Measurements from ENCODE around the gene ACVRL1. TPM values are rescaled to one million over a fixed set of nuclear protein-coding genes. Genes with fewer than 3 reads are reported as not detected.

ACVRL1 gene
- total and polyA plus RNA-seq, 4 donors: 3.1 to 7.9 (median 6.1) TPM

- peaks cover 0 to 3% (median 2%) of the 10 kb centered on the region in 4 donors for H3K4me1 ChIP-seq (ENCODE audit: control insufficient read depth in 4 of 4, insufficient read depth in 4 of 4, low read length in 3 of 4)
- TF ChIP-seq HNF4A (conservative IDR thresholded peaks at IDR 0.05): no peak
- TF ChIP-seq MAX (IDR thresholded peaks at IDR 0.05): no peak
- no peak for TF ChIP-seq FOXA1 (IDR thresholded peaks at IDR 0.05)
- no peak for TF ChIP-seq CTCF (IDR thresholded peaks at IDR 0.05; ENCODE audit: low read depth, low read length, missing input control)
- no peak for TF ChIP-seq GABPA (IDR thresholded peaks at IDR 0.05 in 1 of 2, conservative IDR thresholded peaks at IDR 0.05 in 1 of 2)
- TF ChIP-seq SP1 (IDR thresholded peaks at IDR 0.05): no peak
- no peak for TF ChIP-seq ATF3 (IDR thresholded peaks at IDR 0.05)
- no peak for TF ChIP-seq FOXA2 (IDR thresholded peaks at IDR 0.05)
- TF ChIP-seq YY1 (IDR thresholded peaks at IDR 0.05): no peak
- no peak for TF ChIP-seq RAD21 (IDR thresholded peaks at IDR 0.05)
- TF ChIP-seq NR2F2 (IDR thresholded peaks at IDR 0.05): no peak
- TF ChIP-seq RXRA (IDR thresholded peaks at IDR 0.05): no peak
- TF ChIP-seq ZBTB33 (IDR thresholded peaks at IDR 0.05): no peak
- TF ChIP-seq HNF4G (IDR thresholded peaks at IDR 0.05): no peak
- H3K36me3 ChIP-seq (ENCODE audit: control insufficient read depth in 4 of 4, insufficient read depth in 3 of 4, low read depth in 1 of 4, low read length in 3 of 4): no peaks in the 10 kb centered on the region
- H3K27ac ChIP-seq (ENCODE audit: low read depth in 1 of 2, low read length in 2 of 2): no peak overlapping the region
- H3K9ac ChIP-seq (ENCODE audit: low read depth in 1 of 2, low read length in 2 of 2): no peak overlapping the region
- no peaks in the 10 kb centered on the region for H3K27me3 ChIP-seq (ENCODE audit: control insufficient read depth in 4 of 4, insufficient read depth in 4 of 4, low read length in 3 of 4)
- 91% methylated on average over 2 of the region's 2 CpGs for WGBS
- H3K4me3 ChIP-seq (ENCODE audit: low read depth in 1 of 3, low read length in 3 of 3): no peak overlapping the region
- DNase-seq (ENCODE audit: low spot score): no peak
- no peaks in the 10 kb centered on the region for H3K9me3 ChIP-seq (ENCODE audit: control insufficient read depth in 4 of 4, low read length in 3 of 4)
Measured at GRCh38 chr12:51937926-51938325, 30.6 kb downstream of the ACVRL1 start.

GRCh38 chr12:51938726-51939125 lies 31.4 kb downstream of the ACVRL1 start:
- 96% methylated on average over 6 of the region's 6 CpGs for WGBS
- no peak for TF ChIP-seq RAD21 (IDR thresholded peaks at IDR 0.05)
- no peak for TF ChIP-seq NR2F2 (IDR thresholded peaks at IDR 0.05)
- TF ChIP-seq TAF1 (conservative IDR thresholded peaks at IDR 0.05): no peak
- no peak for TF ChIP-seq MAX (IDR thresholded peaks at IDR 0.05)
- TF ChIP-seq CTCF (IDR thresholded peaks at IDR 0.05; ENCODE audit: low read depth, low read length, missing input control): no peak
- no peak for TF ChIP-seq ZBTB33 (IDR thresholded peaks at IDR 0.05)
- TF ChIP-seq RXRA (IDR thresholded peaks at IDR 0.05): no peak
- TF ChIP-seq REST (IDR thresholded peaks at IDR 0.05): no peak
- TF ChIP-seq ATF3 (IDR thresholded peaks at IDR 0.05): no peak
- no peak for TF ChIP-seq GABPA (IDR thresholded peaks at IDR 0.05 in 1 of 2, conservative IDR thresholded peaks at IDR 0.05 in 1 of 2)
- no peak for TF ChIP-seq FOXA1 (IDR thresholded peaks at IDR 0.05)
- TF ChIP-seq HNF4G (IDR thresholded peaks at IDR 0.05): no peak
- TF ChIP-seq EGR1 (IDR thresholded peaks at IDR 0.05; ENCODE audit: low read depth in 2 of 2): no peak
- TF ChIP-seq YY1 (IDR thresholded peaks at IDR 0.05): no peak
- TF ChIP-seq FOXA2 (IDR thresholded peaks at IDR 0.05): no peak
- no peak for TF ChIP-seq SP1 (IDR thresholded peaks at IDR 0.05)
- no peak for TF ChIP-seq HNF4A (conservative IDR thresholded peaks at IDR 0.05)
- no peak for TF ChIP-seq JUND (IDR thresholded peaks at IDR 0.05)
- H3K36me3 ChIP-seq (ENCODE audit: control insufficient read depth in 4 of 4, insufficient read depth in 3 of 4, low read depth in 1 of 4, low read length in 3 of 4): no peaks in the 10 kb centered on the region
- H3K27ac ChIP-seq (ENCODE audit: low read depth in 1 of 2, low read length in 2 of 2): no peak overlapping the region
- no peak for DNase-seq (ENCODE audit: low spot score)
- no peaks in the 10 kb centered on the region for H3K27me3 ChIP-seq (ENCODE audit: control insufficient read depth in 4 of 4, insufficient read depth in 4 of 4, low read length in 3 of 4)
- no peak overlapping the region for H3K4me3 ChIP-seq (ENCODE audit: low read depth in 1 of 3, low read length in 3 of 3)
- H3K9ac ChIP-seq (ENCODE audit: low read depth in 1 of 2, low read length in 2 of 2): no peak overlapping the region
- H3K4me1 ChIP-seq (ENCODE audit: control insufficient read depth in 4 of 4, insufficient read depth in 4 of 4, low read length in 3 of 4): no peaks in the 10 kb centered on the region
- no peaks in the 10 kb centered on the region for H3K9me3 ChIP-seq (ENCODE audit: control insufficient read depth in 4 of 4, low read length in 3 of 4)

All from liver (tissue), 9 donors.